DOHH2 (cell line): ENCODE results near the gene WHAMM.
"Not testable (repeated sequence)": the region's sequence is repeated elsewhere in the genome, so short reads cannot be mapped to it uniquely, and the experiment has no call there.

ENCODE experiments used
- H3F3A ChIP-seq: fragments of 200-600 bp; sonication (generic), shearing (Covaris generic); 2 replicates; pipeline ENCODE4 v1.6.0; 2016; ENCODE audit warnings: antibody characterized with exemption, mild to moderate bottlenecking; ENCODE audit not compliant: control insufficient read depth, insufficient read depth
- H3K27ac ChIP-seq: fragments of 200-600 bp; sonication (generic); 2 replicates; pipeline ENCODE4 v1.5.1; 2014; ENCODE audit warnings: low read depth, mild to moderate bottlenecking, low read length, moderate library complexity
- H3K27me3 ChIP-seq: fragments of 200-600 bp; sonication (generic); 2 replicates; pipeline ENCODE4 v1.6.1; 2014; ENCODE audit warnings: mild to moderate bottlenecking, low read length, mixed read lengths; ENCODE audit not compliant: control insufficient read depth
- H3K36me3 ChIP-seq: fragments of 200-600 bp; sonication (generic); 2 replicates; pipeline ENCODE4 v1.6.1; 2014; ENCODE audit warnings: mild to moderate bottlenecking, low read length, moderate library complexity, mixed read lengths; ENCODE audit not compliant: control insufficient read depth
- H3K4me1 ChIP-seq: fragments of 200-600 bp; sonication (generic); 2 replicates; pipeline ENCODE4 v1.6.1; 2014; ENCODE audit warnings: mild to moderate bottlenecking, low read length, mixed read lengths; ENCODE audit not compliant: control insufficient read depth
- H3K4me2 ChIP-seq: fragments of 200-600 bp; sonication (generic); 2 replicates; pipeline ENCODE4 v1.6.0; 2014; ENCODE audit warnings: mild to moderate bottlenecking, low read length, moderate library complexity
- H3K4me3 ChIP-seq: fragments of 200-600 bp; sonication (generic); 2 replicates; pipeline ENCODE4 v1.5.1; 2014; ENCODE audit warnings: mild to moderate bottlenecking, low read length, mixed read lengths
- H3K79me2 ChIP-seq: fragments of 200-600 bp; sonication (generic); 2 replicates; pipeline ENCODE4 v1.6.1; 2014; ENCODE audit warnings: mild to moderate bottlenecking, low read length, mixed read lengths; ENCODE audit not compliant: control insufficient read depth
- H3K9me2 ChIP-seq: fragments of 200-600 bp; sonication (generic); replicated peaks from 2 replicates; pipeline ENCODE4 v1.6.1; 2014; ENCODE audit warnings: mild to moderate bottlenecking, low read length, mixed read lengths; ENCODE audit not compliant: control insufficient read depth
- H3K9me3 ChIP-seq: fragments of 200-600 bp; sonication (generic); 2 replicates; pipeline ENCODE4 v1.6.1; 2014; ENCODE audit warnings: antibody characterized with exemption, low read length, mixed read lengths; ENCODE audit not compliant: control insufficient read depth, insufficient read depth
- H4K20me1 ChIP-seq: fragments of 200-600 bp; sonication (generic); 2 replicates; pipeline ENCODE4 v1.6.0; 2014; ENCODE audit warnings: low read depth, mild to moderate bottlenecking, antibody characterized with exemption, low read length, moderate library complexity; ENCODE audit not compliant: control insufficient read depth, insufficient read depth
- CTCF ChIP-seq: fragments of 200-600 bp; sonication (generic); IDR thresholded peaks from one replicate; pipeline ENCODE4 v1.5.1; 2014; ENCODE audit warnings: antibody characterized with exemption, mild to moderate bottlenecking, low read depth, low read length; ENCODE audit not compliant: poor library complexity, severe bottlenecking
- EZH2phosphoT487 ChIP-seq: fragments of 200-600 bp; sonication (generic); IDR thresholded peaks from 2 replicates; pipeline ENCODE4 v1.6.1; 2017; ENCODE audit warnings: borderline replicate concordance, mild to moderate bottlenecking, antibody characterized with exemption, low read length, moderate library complexity, mixed read lengths

The WHAMM gene

GRCh38 chr15:82764740-82765139 lies 44.7 kb upstream of the WHAMM start:
- no peaks in the 10 kb centered on the region for H3K27me3 ChIP-seq
- H3K4me3 ChIP-seq: no peak overlapping the region
- H3K79me2 ChIP-seq: peaks cover 8% of the 10 kb centered on the region; the same call in 1 of the 2 replicates
- H3K9me3 ChIP-seq: no peaks in the 10 kb centered on the region
- H3K4me1 ChIP-seq: peaks cover 14% of the 10 kb centered on the region
- TF ChIP-seq CTCF (no peak), EZH2phosphoT487 (no peak)
- H4K20me1 ChIP-seq: peaks cover 5% of the 10 kb centered on the region; the same call in 1 of the 2 replicates
- H3K9me2 ChIP-seq: no peaks in the 10 kb centered on the region
- peaks cover 47% of the 10 kb centered on the region for H3K36me3 ChIP-seq
- H3K4me2 ChIP-seq: no peak overlapping the region
- H3K27ac ChIP-seq: no peak overlapping the region
- H3F3A ChIP-seq: no peaks in the 10 kb centered on the region; the same call in 1 of the 2 replicates

- H3K9me3 ChIP-seq, H3K79me2 ChIP-seq, H3K27ac ChIP-seq, H3K4me3 ChIP-seq, H3F3A ChIP-seq, H3K4me2 ChIP-seq, H3K27me3 ChIP-seq, H4K20me1 ChIP-seq, H3K9me2 ChIP-seq: not testable (repeated sequence)
- Histone ChIP-seq H3K4me1 (peaks cover 14% of the 10 kb centered on the region), H3K36me3 (peaks cover 34% of the 10 kb centered on the region)
Measured at GRCh38 chr15:82766201-82766600, 43.2 kb upstream of the WHAMM start.

DNA sequence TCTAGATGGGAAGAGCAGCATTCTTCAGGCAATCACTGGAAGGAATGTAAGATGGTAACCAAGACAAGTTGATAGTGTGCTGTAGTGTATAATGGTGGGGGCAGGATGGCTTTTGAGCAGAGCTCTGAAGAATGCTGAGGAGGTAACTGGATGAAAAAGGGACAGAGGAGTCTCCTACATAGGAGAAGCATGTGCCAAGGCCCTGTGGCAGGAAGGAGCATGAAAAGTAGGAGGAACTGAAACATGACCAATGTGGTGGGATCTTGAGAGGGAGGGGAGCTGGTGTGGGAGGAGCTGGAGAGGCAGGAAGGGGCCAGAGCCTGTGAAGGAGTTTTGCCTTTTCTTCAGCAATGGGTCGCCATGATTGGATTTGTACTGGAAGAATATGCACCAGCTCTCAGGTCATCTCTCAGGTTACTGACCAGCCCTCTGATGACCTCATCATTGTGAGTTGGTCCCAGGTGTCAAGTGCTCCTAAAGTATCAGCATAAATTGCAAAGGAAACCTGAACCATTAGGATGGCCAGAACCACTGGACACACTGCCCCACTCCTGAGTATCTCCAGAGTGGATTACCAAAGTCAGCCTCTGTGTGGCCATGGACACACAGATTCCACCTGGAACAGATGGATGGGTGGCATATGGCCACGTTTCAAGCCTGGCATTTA lies 42.1 kb upstream of the WHAMM start:
- H3K79me2 ChIP-seq: 0 out of 2 replicates have a peak, but pooled peaks cover 4% of the 10 kb centered on the region
- H4K20me1 ChIP-seq: peaks cover 5% of the 10 kb centered on the region; the same call in 1 of the 2 replicates
- no peak overlapping the region for H3K4me2 ChIP-seq
- H3K4me1 ChIP-seq: peaks cover 14% of the 10 kb centered on the region
- no peaks in the 10 kb centered on the region; the same call in 1 of the 2 replicates for H3F3A ChIP-seq
- no peak overlapping the region for H3K4me3 ChIP-seq
- peaks cover 28% of the 10 kb centered on the region for H3K36me3 ChIP-seq
- H3K27me3 ChIP-seq: no peaks in the 10 kb centered on the region
- H3K9me3 ChIP-seq: no peaks in the 10 kb centered on the region
- no peak overlapping the region for H3K27ac ChIP-seq
- H3K9me2 ChIP-seq: no peaks in the 10 kb centered on the region
- no peak for TF ChIP-seq EZH2phosphoT487
- no peak for TF ChIP-seq CTCF

- Histone ChIP-seq H4K20me1 (peaks cover 3% of the 10 kb centered on the region; the same call in 1 of the 2 replicates), H3K79me2 (0 out of 2 replicates have a peak, but pooled peaks cover 4% of the 10 kb centered on the region), H3K4me3 (no peak overlapping the region), H3K27ac (no peak overlapping the region), H3K36me3 (peaks cover 17% of the 10 kb centered on the region), H3K4me1 (peaks cover 7% of the 10 kb centered on the region), H3K9me3 (no peaks in the 10 kb centered on the region), H3K4me2 (no peak overlapping the region), H3F3A (no peaks in the 10 kb centered on the region), H3K9me2 (no peaks in the 10 kb centered on the region), H3K27me3 (no peaks in the 10 kb centered on the region)
- no peak for TF ChIP-seq EZH2phosphoT487
- no peak for TF ChIP-seq CTCF
Measured at GRCh38 chr15:82768414-82769054, 40.9 kb upstream of the WHAMM start.
